GM12865 (cell line): ENCODE results near the gene DOK6.
A peak's percentile ranks its signal among the peaks of the same experiment; 100 is the strongest.
"Not testable (repeated sequence)": the region's sequence is repeated elsewhere in the genome, so short reads cannot be mapped to it uniquely, and the experiment has no call there.

Experiments used
- DNase-seq: peaks from one replicate; pipeline ENCODE4 v3.0.0; 2010; ENCODE audit warnings: low read depth
- H3K4me3 ChIP-seq: 2 replicates; pipeline ENCODE4 v1.5.1; 2011; ENCODE audit warnings: mild to moderate bottlenecking, low read depth, low read length, control low read depth
- TF ChIP-seq, protein P1 (sequence below): IDR thresholded peaks from 2 replicates; pipeline ENCODE4 v1.5.1; 2011; ENCODE audit warnings: low read length, control low read depth, low read depth, inconsistent platforms; ENCODE audit not compliant: insufficient read depth; ENCODE audit errors: missing control alignments

DOK6 gene

DNA sequence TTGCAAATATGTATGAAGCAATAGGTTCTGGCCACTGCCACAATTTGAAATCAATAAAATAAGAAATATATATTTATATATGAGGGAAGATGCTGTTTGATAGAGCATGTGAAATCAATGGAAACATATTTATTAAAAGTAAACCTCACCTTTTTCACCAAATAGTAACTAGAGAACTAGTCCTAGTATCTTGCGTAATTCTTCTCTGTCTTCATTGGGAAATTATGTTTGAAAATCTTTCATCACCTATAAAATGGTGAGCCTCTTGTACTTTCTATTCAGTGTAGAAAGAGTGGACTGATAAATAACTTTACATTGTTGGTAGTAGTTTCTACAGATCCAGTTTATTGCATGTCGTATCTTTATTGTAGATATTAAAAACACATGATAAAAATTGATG is 444.0 kb downstream of the DOK6 start:
- DNase-seq, result no peak
- TF ChIP-seq, protein P1, sequence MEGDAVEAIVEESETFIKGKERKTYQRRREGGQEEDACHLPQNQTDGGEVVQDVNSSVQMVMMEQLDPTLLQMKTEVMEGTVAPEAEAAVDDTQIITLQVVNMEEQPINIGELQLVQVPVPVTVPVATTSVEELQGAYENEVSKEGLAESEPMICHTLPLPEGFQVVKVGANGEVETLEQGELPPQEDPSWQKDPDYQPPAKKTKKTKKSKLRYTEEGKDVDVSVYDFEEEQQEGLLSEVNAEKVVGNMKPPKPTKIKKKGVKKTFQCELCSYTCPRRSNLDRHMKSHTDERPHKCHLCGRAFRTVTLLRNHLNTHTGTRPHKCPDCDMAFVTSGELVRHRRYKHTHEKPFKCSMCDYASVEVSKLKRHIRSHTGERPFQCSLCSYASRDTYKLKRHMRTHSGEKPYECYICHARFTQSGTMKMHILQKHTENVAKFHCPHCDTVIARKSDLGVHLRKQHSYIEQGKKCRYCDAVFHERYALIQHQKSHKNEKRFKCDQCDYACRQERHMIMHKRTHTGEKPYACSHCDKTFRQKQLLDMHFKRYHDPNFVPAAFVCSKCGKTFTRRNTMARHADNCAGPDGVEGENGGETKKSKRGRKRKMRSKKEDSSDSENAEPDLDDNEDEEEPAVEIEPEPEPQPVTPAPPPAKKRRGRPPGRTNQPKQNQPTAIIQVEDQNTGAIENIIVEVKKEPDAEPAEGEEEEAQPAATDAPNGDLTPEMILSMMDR, result no peak
- H3K4me3 ChIP-seq, result no peak overlapping the region

DNA sequence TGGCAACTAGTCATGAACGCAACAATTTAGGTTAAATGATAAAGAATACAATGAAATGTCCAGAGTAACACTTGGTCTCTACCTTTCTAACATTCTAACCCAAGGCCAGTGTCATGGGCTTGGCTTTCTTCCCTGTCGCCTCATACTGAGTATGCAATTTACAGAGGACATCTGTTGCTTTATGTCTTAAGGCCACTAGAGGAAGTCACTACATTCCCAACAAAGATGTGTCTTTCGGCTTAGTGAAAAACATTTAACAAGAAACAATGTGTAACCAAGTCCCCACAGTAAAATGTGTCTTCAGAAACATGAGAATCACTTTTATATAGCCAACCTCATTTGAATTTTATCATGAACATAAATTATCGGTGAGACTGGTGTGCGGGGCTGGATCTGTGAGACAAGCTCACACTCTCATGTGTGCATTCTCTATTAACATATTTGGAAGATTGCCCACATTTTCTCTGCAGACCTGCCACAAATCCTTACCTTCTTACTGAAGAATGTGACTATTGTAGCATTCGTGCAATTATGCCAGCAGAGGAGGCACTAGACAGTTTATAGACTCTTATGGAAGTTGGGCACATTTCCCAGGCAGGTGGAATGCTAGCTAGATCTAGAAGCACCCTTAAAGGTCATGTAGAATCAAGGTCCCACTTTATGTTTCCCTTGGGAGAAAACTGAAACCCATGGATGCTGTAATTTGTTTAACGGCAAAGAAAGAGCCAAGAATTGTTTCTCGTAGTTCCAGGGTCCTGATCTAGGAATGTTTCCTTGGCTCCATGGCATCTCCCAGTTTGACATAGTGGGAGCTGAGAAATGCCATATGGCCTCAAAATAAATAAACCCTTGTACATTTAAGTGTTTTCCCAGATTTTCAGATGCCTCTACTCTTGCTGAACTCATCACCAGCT is 445.2 kb downstream of the DOK6 start:
- H3K4me3 ChIP-seq, result no peak overlapping the region
- no peak for DNase-seq
- TF ChIP-seq, protein P1, result no peak

DNA sequence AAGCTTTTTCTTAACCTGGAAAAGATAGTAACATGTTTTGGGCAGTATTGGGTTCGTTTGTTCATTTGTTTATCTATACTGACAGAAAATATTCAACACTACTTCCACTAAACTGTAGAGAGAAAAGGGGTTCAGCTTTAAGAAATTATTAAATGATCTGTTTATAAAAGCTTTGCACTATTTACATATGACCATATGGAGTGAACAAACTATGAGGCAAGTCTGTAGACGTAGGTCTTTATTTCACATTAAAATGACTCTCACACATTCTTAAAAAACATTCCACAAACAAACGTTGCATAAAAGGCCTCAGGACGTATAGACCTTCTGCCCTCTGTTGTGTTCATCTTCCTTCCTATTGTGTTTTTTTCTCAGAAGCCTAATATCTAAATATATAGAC is 452.4 kb downstream of the DOK6 start:
- H3K4me3 ChIP-seq, result no peak overlapping the region
- DNase-seq, result no peak
- TF ChIP-seq, protein P1, result no peak

DNA sequence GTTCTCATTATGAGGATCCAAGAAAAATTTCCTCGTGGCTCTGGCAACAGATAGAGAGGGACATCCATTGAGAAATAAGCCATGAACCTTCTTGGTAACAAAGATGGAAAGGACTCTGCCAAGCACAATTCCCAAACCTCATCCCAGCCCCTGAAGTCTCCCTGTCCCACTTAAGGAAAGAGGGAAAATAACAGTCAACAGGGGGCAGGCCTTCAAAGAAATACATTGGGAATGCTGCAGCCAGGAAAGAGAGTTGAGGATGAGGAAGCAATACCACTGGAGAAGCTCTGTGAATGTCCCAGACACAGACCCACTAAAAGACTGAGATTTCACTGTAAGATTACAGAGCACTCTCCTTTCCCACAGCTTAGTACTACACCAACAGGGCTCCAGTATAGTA is 453.8 kb downstream of the DOK6 start:
- no peak overlapping the region for H3K4me3 ChIP-seq
- DNase-seq, result no peak
- TF ChIP-seq, protein P1, result no peak

DNA sequence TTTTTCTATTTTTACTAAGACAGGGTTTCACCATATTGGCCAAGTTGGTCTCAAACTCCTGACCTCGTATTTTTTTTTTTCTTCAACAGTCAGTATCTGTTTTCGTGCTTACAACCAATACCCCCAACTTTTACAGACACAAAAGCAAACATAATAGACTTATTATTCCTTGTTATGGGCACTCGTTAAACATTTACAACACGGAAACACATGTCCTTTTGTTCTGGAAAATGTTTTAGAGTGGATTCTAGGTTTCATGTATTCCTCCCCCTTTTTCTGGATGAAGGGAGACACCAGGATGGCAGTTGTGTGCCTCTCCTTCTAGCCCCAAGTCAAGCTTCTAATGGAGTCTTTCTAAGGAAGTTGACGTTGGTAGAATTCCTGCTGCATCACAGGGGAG is 458.2 kb downstream of the DOK6 start:
- DNase-seq, result no peak
- TF ChIP-seq, protein P1, result no peak
- no peak overlapping the region for H3K4me3 ChIP-seq

DNA sequence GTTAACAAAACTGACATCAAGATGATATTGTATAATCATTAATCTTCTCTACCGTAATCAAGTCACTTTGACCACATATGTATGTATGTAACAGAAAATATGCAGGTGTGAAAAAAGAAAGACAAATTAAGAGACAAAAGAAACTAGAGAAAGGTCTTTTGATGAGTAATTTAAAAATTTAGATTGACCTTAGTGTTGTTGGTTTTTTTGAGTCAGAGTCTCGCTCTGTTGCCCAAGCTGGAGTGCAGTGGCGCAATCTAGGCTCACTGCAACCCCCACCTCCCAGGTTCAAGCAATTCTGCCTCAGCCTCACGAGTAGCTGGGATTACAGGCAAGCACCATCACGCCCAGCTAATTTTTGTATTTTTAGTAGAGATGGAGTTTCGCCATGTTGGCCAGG is 464.1 kb downstream of the DOK6 start:
- DNase-seq, result peak; percentile 35
- not testable (repeated sequence) for H3K4me3 ChIP-seq

DNA sequence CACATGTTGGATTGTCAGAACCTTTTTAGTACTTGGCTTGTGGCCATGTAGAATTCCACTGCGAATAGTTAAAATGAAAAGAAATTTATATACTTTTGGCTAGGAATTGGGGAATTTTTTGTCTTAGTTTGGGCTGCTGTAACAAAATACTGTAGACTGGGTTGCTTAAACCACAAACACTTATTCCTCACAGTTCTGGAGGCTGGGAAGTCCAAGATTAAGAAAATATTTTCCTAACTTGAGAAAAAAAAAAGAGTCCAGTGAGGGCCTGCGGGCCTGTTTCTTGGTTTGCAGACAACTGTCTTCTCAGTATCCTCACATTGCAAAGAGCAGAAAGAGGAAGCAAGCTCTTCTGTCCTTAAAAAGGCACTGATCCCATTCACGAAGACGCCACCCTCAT is 465.1 kb downstream of the DOK6 start:
- TF ChIP-seq, protein P1, result no peak
- DNase-seq, result no peak
- no peak overlapping the region for H3K4me3 ChIP-seq
